GM18873 (cell line): ENCODE measurements around the gene SHKBP1.
"Not testable (repeated sequence)": the region's sequence is repeated elsewhere in the genome, so short reads cannot be mapped to it uniquely, and the experiment has no call there.

ENCODE experiments used
- ATAC-seq: cut with Tn5 transposase; IDR thresholded peaks from one replicate; pipeline ENCODE4 v1.9.1; 2021; ENCODE audit warnings: mild to moderate bottlenecking, moderate library complexity, moderate number of reproducible peaks; ENCODE audit not compliant: unreplicated experiment, low FRiP score

The SHKBP1 gene

DNA sequence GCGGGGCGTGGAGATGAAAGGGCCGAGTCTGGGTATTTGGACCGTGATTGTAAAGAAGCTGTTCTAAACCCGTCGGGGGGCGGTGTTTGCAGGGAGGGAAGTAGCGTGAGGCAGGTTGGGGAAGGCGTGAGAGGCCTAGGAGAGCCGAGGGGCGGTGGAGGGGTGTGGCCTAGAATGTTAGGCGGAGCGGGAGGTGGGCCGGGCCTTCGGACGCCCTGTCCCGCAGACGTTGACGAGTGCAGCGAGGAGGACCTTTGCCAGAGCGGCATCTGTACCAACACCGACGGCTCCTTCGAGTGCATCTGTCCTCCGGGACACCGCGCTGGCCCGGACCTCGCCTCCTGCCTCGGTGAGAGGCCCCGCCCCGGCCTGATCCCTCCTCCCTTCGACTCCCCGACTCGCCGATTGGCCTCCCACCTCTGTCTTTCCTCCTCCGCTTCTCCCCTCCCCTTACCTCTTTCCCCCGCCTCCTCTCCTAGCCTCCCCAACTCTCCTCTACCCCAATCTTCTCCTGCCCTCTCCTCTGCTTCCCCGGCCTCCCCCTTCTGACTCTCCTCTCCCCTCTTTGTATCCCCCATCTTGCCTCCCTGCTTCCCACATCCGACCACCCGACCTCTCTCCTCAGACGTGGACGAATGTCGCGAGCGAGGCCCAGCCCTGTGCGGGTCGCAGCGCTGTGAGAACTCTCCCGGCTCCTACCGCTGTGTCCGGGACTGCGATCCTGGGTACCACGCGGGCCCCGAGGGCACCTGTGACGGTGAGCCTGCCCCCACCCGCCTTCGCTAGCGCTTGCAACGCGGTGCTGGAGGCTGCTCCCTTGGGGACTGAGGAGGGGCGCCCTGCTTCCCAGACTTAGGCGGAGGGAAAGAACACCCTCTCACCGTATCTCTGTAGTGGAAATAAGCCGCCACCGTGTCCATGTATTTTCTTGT lies 37.3 kb downstream of the SHKBP1 start:
- no peak for ATAC-seq

DNA sequence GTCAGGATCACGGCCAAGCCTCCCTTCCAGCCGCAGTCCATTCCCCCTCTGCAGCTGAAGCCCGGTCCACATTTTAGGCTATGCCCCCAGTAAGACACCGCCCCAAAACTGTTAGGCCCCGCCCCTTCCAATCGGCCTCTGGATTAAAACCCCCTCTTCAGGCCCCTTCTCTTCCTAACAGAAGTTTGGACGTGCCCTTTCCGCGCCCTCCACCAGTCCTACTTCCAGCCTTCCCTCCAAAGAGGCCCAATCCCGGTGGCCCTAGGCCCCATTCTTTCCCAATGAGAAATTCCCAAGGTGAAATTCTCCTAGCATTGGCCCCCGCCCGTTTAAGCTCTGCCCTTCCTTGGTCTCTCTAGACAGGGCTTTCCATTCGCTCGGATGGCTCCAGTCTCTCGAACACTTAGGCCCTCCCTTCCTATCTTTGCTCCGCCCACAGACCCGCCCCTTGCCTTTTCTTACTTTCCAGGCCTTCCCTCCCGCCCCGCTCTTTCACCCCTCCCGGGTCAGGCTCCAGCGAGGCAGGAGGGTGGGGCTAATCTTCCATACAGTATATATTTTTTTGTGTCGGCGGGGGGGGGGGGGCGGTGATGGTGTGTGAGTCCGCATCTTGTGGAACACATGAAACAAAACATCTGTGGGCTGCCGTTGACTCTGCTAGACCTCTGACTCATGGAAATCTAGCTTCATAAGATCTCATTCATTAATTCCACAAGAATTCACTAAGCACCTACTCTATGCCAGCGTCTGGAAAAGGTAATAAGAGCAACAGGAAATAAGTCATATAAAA lies 38.1 kb downstream of the SHKBP1 start:
- ATAC-seq, result no peak

DNA sequence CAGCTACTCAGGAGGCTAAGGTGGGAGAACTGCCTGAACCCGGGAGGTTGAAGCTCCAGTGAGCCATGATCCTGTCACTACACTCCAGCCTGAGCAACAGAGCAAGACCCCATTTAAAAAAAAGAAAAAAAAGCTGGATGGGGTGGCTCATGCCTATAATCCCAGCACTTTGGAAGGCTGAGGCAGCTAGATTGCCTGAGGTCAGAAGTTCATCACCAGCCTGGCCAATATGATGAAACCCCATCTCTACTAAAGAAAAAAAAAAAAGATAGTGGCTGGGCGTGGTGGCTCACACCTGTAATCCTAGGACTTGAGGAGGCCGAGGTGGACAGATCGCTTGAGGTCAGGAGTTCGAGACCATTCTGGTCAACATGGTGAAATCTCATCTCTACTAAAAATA lies 39.5 kb downstream of the SHKBP1 start:
- no peak for ATAC-seq

- ATAC-seq, result no peak
These were observed 40.3 kb downstream of the SHKBP1 start for GRCh38 chr19:40616941-40617340.

- ATAC-seq, result no peak
These were observed 41.3 kb downstream of the SHKBP1 start for GRCh38 chr19:40617961-40618360.

DNA sequence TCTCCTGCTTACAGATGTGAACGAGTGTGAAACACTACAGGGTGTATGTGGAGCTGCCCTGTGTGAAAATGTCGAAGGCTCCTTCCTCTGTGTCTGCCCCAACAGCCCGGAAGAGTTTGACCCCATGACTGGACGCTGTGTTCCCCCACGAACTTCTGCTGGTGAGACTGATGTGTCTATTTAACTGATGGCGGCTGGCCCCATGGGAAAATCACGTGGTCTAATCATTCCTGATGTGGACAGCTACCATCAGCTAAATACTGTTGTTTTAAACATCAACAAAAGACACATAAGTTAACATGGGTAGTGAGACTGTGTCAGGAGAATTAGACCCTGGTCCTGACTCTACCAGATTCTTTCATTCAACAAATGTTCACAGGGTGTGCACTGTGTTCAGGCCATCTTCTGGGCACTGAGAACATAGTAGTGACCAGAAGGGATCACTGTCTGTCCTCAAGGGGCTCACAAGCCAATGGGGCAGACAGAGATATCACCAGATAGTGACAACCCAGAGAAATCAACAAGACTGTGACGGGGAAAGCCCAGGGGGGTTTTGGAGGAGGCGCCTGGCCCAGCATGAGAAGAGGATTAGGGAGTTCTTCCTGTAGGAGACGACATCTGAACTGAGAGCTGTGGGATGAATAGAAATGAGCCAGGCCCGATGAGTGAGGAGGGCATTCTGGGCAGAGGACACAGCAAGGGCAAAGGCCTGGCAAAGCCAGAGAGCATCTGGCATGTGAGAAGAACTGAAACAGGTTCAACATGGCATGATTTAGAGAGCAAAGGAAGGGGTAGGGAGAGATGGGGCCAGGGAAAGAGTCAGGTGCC lies 42.9 kb downstream of the SHKBP1 start:
- ATAC-seq, result no peak

- no peak for ATAC-seq
These were observed 43.5 kb downstream of the SHKBP1 start for GRCh38 chr19:40620161-40620485.

GRCh38 chr19:40621283-40621682 lies 44.6 kb downstream of the SHKBP1 start:
- ATAC-seq, result no peak

- ATAC-seq, result no peak
These were observed 45.5 kb downstream of the SHKBP1 start for GRCh38 chr19:40621966-40622772.

DNA sequence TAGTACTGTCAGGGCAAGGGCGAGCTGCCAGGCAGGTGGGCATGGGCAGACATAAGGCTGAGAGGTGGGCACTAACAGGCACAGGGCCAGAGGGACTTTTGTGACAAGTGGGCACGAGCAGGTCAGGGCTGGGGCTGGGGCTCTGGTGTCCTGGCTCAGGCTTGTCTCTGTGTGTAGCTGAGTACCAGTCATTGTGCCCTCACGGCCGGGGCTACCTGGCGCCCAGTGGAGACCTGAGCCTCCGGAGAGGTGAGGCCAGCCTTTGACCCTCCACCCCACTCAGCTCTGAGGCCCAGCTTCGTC lies 46.1 kb downstream of the SHKBP1 start:
- ATAC-seq, result no peak

DNA sequence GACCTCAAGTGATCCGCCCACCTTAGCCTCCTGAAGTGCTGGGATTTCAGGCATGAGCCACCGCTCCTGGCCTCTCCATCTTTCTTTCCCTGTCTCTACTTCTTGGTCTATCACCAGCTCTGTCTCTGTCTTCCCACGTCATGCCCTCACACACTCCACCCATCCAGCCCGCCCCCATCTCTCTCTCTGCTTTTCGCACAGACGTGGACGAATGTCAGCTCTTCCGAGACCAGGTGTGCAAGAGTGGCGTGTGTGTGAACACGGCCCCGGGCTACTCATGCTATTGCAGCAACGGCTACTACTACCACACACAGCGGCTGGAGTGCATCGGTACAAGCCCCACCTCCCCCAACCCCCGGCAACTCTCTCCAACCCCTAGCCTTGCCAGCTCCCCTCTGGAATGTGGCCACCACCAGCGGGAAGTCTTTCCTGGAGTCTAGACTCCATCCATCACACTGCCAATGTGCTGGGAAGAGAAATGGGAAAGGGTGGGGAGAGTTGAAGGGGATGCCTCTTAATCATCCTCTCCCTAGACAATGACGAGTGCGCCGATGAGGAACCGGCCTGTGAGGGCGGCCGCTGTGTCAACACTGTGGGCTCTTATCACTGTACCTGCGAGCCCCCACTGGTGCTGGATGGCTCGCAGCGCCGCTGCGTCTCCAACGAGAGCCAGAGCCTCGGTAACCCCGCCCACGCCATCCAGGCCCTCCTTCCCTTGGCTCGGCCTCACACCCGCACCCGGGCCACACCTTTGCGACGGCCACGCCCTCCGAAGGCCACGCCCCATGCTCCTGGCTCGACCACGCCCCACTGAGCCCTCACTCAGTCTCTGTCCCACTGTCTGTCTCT lies 47.0 kb downstream of the SHKBP1 start:
- no peak for ATAC-seq

DNA sequence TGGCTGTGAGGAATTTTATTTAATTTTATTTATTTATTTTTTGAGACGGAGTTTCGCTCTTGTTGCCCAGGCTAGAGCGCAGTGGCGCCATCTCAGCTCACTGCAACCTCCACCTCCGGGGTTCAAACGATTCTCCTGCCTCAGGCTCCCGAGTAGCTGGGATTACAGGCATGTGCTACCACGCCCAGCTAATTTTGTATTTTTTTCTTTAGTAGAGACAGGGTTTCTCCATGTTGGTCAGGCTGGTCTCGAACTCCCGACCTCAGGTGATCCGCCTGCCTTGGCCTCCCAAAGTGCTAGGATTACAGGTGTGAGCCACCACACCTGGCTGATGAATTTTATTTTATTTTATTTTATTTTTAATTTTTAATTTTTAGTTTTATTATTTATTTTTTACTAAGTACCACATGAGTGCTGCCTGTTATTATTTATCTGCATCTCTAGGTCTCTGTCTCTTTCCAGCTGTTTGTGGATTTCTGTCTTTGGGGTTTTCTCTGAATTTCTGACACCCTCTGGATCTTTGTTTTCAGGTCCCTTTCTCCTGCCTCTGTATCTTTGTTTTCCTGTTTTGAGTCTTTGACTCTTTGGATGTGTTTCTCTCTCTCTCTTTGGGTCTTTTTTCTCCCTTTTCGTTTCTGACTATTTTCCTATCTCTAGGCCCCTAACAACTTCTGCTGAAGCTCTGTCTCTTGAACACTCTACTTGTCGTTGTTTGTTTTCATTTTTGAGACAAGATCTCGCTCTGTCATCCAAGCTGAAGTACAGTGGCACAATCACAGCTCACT lies 47.9 kb downstream of the SHKBP1 start:
- ATAC-seq, result not testable (repeated sequence)

GRCh38 chr19:40625406-40626120 lies 48.9 kb downstream of the SHKBP1 start:
- ATAC-seq, result no peak

- no peak for ATAC-seq
These were observed 50.2 kb downstream of the SHKBP1 start for GRCh38 chr19:40626918-40627317.

DNA sequence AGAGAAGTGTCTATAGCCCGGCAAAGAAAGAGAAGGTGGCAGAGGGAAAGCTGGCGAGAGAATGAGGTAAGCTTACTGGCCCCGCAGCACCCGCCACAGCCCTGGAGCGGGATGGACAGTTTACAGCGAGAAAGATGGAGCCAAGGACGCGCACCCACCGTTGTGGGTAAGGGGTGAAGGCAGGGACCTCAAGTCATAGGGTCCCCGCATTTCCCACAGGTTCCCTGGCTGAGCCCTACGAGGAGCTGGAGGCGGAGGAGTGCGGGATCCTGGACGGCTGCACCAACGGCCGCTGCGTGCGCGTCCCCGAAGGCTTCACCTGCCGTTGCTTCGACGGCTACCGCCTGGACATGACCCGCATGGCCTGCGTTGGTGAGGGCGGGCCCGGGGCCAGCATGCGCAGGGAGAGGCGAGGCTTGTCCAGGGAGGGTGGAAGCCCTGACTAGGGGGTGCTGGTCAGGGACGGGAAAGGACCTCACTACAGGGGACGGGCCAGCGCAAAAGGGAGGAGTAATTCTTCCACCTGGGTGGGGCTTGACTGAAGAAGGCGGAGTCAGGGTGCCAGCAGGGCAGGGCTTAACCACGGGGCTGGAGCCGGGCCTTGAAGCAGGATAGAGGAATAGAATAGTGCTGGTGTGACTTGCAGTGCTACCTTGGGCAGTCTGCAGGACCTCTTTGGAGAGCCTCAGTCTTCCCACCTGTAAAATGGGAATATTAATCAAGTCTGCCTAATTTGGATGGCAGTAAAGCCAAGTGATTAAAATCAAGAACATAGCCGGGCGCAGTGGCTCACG lies 51.0 kb downstream of the SHKBP1 start:
- ATAC-seq, result no peak

DNA sequence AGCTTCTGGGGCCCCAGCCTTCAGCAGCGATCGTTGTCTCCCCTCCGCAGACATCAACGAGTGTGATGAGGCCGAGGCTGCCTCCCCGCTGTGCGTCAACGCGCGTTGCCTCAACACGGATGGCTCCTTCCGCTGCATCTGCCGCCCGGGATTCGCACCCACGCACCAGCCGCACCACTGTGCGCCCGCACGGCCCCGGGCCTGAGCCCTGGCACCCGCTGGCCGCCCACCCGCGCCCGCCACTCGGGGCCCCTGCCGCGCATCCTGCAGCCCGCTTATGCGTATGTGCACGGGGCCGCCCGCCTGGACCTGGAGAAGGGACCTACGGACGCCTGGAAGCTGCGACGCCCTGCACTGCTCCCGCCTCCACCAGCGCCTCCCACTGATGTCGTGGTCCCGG lies 52.7 kb downstream of the SHKBP1 start:
- no peak for ATAC-seq

GRCh38 chr19:40630571-40631160 lies 54.0 kb downstream of the SHKBP1 start:
- ATAC-seq, result no peak
